ENCODE measurements around the gene FRZB.
"Not testable (repeated sequence)": the region's sequence is repeated elsewhere in the genome, so short reads cannot be mapped to it uniquely, and the experiment has no call there.

Gene FRZB

GRCh38 chr2:182866461-182867406 is at the start of gene FRZB:
Gene FRZB (minus strand): TSS chr2:182866637. CDS start chr2:182866552, 85 bp downstream.
- DNase-seq (ENCODE audit: extremely low read depth in 1 of 2, low read depth in 1 of 2), result no peak

DNA sequence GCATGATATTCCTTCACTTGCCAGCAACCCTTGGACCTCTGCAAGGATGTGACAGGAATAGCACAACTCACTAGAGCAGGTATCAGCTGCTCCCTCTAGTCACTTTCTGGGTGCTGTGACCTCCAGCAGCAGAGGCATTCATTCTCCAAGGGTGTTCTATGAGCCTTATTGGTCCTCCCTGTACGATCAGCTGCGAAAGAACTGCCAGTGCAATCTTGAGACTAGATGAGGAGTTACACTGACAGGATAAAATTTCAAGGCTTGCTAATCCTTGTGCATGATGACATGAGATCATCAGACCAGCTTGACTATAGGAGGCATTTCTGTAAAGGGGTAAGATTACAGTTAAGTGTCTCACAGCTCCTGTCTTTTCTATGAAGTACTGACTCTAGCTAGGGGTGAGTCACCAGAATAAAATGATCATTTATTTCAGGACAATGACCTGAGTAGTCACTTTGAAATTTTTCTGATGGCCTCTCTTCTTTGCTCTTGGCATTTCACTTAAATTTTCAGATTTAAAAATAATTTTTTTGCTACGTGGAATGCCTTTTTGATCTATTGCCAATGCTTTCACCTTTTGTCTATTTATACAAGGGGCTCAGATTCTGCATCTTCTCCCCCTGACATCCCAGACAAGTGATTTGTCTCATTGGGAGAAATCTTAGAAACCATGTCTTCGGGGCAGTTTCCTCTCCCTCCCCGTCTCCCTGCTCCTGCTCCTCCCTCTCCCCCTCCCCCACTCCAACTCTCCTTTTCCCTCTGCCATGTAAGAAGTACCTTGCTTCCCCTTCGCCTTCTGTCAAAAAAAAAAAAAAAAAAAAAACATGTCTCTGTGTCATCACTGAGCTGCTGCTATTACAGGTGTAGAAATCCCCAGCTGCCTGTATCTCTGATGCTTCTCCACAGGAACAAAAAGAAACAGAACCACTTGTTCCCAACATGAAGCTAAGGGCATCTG is 49.2 kb upstream of the FRZB start:
- no peak for DNase-seq (ENCODE audit: extremely low read depth in 1 of 2, low read depth in 1 of 2)

DNA sequence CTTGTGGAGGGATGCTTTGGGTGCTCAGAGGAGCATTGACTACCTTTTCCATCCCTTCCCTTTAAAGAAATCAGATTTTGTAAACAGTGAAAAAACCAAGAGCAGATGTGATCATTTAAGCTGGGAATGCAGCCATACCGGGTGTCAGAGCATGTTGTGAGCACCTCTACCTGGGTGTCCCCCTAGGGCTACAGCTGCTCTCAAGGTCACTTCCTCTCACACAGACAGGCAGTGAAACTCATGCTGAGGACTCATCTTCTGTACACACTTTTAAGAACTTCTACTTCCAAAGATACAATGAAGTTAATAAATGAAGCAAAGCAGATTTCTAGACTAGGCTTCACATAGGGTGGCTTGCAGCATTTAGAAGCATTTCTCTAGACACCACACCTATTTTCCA is 48.4 kb upstream of the FRZB start:
- no peak for DNase-seq (ENCODE audit: extremely low read depth in 1 of 2, low read depth in 1 of 2)

GRCh38 chr2:182913064-182913463 is 46.6 kb upstream of the FRZB start:
- no peak for DNase-seq (ENCODE audit: extremely low read depth in 1 of 2, low read depth in 1 of 2)

GRCh38 chr2:182912518-182912915 is 46.1 kb upstream of the FRZB start:
- no peak for DNase-seq (ENCODE audit: extremely low read depth in 1 of 2, low read depth in 1 of 2)

DNA sequence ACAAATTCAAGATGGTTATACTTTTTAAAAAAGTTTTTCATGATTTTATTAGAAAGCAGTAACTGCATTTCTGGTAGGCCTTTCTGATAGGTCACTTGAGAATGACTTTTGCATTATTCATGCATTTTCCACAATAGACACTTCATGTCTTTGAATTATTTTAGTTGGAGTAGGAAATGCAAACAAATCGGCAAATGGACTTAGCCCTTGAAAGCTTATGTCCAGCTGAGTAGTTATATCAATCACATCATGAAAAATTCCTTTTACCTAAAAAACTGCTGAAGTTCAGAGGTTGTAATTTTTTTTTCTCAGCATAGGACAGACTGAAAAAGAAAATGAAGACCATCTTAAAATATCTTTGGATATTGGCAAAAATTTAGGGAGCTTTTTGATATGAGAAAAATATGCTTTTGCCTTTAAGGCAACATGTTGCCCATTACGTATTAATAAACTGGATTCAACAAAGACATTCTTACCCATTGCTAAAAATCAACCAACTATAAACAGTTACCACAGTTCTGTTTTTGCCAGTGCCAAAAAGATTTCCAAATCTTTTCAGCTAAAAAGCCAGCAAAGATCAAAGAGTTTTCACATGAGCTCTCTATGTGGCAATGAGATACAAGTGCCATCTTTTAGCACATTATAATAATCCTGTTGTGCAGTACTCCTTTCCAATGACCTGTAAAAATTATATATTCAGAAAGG is 45.5 kb upstream of the FRZB start:
- no peak for DNase-seq (ENCODE audit: extremely low read depth in 1 of 2, low read depth in 1 of 2)

- DNase-seq (ENCODE audit: extremely low read depth in 1 of 2, low read depth in 1 of 2), result no peak
These were observed 44.5 kb upstream of the FRZB start for GRCh38 chr2:182910965-182911364.

DNA sequence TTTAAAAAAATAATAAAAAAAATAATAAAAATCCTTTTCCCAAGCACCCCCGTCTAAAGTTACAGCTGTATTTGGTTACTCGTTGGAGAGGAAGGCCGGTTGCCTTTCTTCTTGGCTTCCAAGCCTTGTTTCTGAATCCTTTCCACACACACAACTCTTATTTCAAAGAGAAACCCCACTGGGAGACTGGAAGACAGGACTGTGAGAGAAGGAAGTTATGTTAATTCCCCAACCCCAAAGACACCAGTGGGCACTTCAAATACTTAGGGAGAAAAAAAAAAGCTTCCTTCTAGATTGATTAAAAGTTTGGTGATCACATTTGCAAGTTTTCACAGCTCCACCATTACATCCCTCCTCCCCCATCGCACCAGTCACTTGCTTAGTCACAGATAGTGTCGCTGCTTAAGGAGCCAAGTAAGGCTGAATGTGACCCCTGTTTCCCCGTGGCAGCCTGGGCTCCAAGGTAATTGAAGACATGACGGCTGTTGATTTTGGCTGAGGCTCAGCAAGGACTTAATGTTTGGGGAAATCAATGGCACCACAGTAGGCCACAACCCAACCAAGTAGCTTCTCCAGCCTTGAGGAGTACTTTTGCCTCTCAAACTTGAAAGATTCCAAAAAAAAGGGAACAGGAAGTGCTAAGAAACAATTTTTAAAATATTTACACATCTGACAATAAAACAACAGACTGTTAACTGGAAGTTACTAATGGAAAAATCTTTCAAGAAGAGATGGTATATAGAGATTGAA is 40.8 kb upstream of the FRZB start:
- no peak for DNase-seq (ENCODE audit: extremely low read depth in 1 of 2, low read depth in 1 of 2)

DNA sequence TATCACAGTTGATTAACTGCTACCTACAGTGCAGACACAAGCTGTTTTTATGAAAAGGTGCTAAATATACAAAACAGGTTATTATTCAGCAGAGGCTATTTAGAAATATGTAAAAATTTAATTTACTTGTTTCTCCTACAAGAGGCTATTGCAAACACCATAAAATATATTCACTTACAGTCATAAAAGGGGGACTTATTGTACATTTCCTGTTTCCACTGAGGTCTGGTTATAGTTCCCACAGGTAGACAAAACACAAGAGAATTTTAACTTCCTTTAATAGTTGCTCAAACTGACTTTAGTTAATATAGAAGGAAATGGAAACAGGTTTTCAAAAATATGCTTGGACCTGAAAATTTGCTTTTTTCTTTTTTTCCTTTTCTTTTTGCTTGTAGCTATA is 40.0 kb upstream of the FRZB start:
- no peak for DNase-seq (ENCODE audit: extremely low read depth in 1 of 2, low read depth in 1 of 2)

DNA sequence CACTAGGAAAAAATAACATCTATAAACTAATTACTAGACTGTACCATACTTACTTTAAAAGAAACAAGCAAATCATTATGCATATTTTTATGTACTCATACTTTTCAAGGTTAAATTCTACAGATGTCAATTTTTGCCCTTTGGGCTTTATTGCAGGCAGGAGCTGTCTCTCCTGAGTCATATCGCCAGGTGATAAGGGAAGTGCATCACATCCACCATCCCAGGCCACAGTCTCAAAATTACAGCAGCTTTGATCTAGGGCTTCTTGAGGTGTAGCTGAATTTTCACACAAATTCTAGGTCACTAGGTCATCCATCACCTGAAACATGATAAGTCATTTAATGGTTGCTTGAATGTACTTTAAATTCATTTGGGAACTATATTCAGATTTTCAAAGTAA is 38.4 kb upstream of the FRZB start:
- no peak for DNase-seq (ENCODE audit: extremely low read depth in 1 of 2, low read depth in 1 of 2)

DNA sequence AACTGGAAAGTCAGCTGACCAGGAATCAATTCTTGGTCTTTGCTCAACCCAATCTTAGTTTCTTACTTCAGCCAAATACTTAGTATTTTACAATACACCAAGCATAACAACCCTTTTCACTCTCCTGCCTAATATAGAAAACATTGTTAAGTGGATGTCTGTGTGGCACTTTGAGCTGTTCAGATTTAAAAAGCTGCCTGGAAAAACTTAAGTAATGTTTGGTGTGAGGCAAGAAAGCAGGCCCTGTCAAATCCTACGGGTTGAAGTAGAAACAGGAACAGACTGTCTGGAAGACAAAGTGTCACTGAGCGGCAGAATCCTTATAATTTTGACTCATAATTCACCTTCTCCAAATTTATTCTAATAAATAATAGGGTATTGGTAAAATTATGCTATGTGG is 37.1 kb upstream of the FRZB start:
- no peak for DNase-seq (ENCODE audit: extremely low read depth in 1 of 2, low read depth in 1 of 2)

DNA sequence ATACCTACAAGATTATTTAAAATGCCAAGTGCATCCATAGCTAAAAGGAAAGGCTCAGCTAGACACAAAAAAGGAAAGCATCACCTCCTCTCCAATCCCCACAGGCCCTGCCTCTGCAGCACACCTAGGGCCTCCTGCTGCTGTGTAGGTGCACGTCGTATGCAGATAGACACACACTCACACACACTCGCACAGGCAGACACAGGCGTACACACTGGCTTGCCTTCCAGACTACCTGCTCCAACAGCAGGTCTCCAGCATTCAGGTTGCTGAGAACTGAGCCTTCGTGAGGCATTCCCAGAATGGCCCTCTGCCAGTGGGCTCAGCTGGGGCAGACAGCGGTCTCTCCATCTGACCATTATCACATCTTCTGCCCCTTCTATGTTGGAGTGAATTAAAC is 35.3 kb upstream of the FRZB start:
- DNase-seq (ENCODE audit: extremely low read depth in 1 of 2, low read depth in 1 of 2), result no peak

GRCh38 chr2:182898718-182899117 is 32.3 kb upstream of the FRZB start:
- DNase-seq (ENCODE audit: extremely low read depth in 1 of 2, low read depth in 1 of 2), result no peak

- no peak for DNase-seq (ENCODE audit: extremely low read depth in 1 of 2, low read depth in 1 of 2)
These were observed 30.7 kb upstream of the FRZB start for GRCh38 chr2:182897137-182897536.

GRCh38 chr2:182895798-182896197 is 29.4 kb upstream of the FRZB start:
- no peak for DNase-seq (ENCODE audit: extremely low read depth in 1 of 2, low read depth in 1 of 2)

DNA sequence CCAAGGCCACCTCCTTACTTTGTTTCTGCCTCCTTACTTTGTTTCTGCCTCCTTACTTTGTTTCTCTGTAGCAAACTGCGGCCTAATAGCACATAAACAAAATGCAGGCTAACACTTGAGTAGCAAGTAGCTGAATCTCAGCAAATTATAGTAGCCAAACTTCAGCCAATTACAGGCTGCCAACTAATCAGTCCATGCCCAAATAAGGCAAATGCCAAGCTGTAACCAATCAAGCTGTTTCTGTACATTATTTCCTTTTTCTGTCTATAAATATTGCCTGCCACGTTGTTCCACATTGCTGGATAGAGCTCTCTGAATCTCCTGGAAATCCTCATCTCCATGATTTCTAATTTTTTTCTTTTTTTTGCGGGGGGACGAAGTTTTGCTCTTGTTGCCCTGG is 28.7 kb upstream of the FRZB start:
- no peak for DNase-seq (ENCODE audit: extremely low read depth in 1 of 2, low read depth in 1 of 2)

DNA sequence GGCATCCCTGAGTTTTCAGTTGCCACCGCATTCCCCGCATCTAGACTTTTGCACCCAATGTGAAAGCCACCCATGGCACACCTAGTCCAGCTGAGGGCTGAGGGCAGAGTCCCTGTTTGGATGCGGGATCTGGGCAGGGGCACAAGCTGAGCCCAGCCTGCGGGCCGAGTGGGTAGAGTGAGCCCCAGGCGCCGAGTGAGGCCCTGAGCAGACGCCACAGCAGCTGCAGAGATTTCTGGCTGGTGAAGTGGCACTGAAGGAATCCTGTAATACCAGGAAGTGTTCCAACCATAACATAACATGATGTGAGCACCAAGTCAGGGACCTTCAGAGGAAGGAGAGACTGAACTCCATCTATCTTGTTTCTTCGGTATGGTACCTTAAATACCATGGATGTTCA is 27.7 kb upstream of the FRZB start:
- no peak for DNase-seq (ENCODE audit: extremely low read depth in 1 of 2, low read depth in 1 of 2)

DNA sequence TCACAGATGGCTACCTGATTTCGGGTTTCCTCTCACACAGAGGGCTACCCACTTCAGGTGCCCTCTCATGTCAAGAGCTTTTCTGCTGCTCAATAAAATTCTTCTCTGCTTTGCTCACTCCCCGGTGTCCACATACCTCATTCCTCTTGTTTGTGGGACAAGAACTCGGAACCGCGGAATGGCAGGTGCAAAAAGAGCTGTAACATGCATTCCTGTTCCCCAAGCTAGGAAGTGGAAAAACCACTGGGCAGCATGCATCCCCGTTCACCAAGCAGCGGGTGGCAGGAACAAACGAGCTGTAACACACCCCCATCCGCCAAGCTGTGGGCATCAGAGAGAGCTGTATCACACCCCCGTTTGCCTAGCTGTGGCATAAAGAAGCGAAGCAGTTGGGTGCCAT is 27.2 kb upstream of the FRZB start:
- no peak for DNase-seq (ENCODE audit: extremely low read depth in 1 of 2, low read depth in 1 of 2)

DNA sequence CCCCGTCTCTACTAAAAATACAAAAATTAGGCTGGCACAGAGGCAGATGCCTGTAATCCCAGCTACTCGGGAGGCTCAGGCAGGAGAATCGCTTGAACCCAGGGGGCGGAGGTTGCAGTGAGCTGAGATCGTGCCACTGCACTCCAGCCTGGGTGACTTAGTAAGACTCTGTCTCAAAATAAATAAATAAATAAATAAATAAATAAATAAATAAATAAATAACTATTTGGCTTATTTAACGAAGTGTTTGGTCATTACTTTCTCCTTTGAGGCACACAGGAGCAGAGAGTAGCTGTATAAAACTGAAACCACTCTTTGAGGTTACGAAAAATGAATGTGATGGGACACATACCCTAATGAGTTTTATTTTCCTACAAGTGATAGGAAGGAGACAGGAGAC is 26.6 kb upstream of the FRZB start:
- not testable (repeated sequence) for DNase-seq (ENCODE audit: extremely low read depth in 1 of 2, low read depth in 1 of 2)

GRCh38 chr2:182891611-182892010 is 25.2 kb upstream of the FRZB start:
- no peak for DNase-seq (ENCODE audit: extremely low read depth in 1 of 2, low read depth in 1 of 2)
